ENCODE measurements around the gene ICE1. TPM values are rescaled to one million over a fixed set of nuclear protein-coding genes. Genes with fewer than 3 reads are reported as not detected.
A peak's percentile ranks its signal among the peaks of the same experiment; 100 is the strongest.

ICE1 gene
- total and polyA plus RNA-seq, 2 donors (not counting 1 experiment from before 2014, with no cell fraction given) = 6.5 to 39.7 TPM

- H3K9ac ChIP-seq (ENCODE audit: low read length) = no peak overlapping the region
- ATAC-seq (ENCODE audit: low read depth) (peak; percentile 39), DNase-seq (peak; percentile 44)
- H3K79me2 ChIP-seq (ENCODE audit: control insufficient read depth, insufficient read depth, low read length) = no peaks in the 10 kb centered on the region
- H4K20me1 ChIP-seq (ENCODE audit: control insufficient read depth, insufficient read depth, low read length, poor library complexity, severe bottlenecking) = no peaks in the 10 kb centered on the region
- peak overlapping the region; percentile 43 to 57 for H3K27ac ChIP-seq (ENCODE audit: low read length in 2 of 2)
- no CpG with 5 or more reads among the region's 8 CpGs for WGBS (ENCODE audit: insufficient coverage)
- intact Hi-C loops (cut with micrococcal nuclease) = no loop called here
- H3K27me3 ChIP-seq (replicated peaks in 1 of 4; ENCODE audit: control extremely low read depth in 1 of 4, control insufficient read depth in 3 of 4, insufficient read depth in 4 of 4, low read length in 3 of 4) = no peaks in the 10 kb centered on the region
- H3K36me3 ChIP-seq (replicated peaks in 1 of 2; ENCODE audit: control extremely low read depth in 1 of 2, control insufficient read depth in 1 of 2, extremely low read depth in 1 of 2, insufficient read depth in 2 of 2, low read length in 1 of 2) = peaks cover 3 to 15% of the 10 kb centered on the region in 2 experiments
- peaks cover 24% of the 10 kb centered on the region for H3K4me1 Mint-ChIP-seq
- H3K4me3 ChIP-seq (ENCODE audit: control extremely low read depth in 1 of 5, extremely low read depth in 1 of 5, insufficient read depth in 1 of 5, low read depth in 2 of 5, low read length in 4 of 5) = no peak overlapping the region
- peaks cover 6% of the 10 kb centered on the region for H3K9me3 Mint-ChIP-seq (ENCODE audit: insufficient read depth)
- ChIA-PET CTCF (interaction anchor here (0.8 to 1.1 kb wide), 2 partner anchors 13 to 17 kb away, joined by 3 read pairs; no protein-coding TSS in a partner anchor), POLR2A (no interaction called here)
- no peak for TF ChIP-seq CTCF (IDR thresholded peaks at IDR 0.05)
- TF ChIP-seq EZH2 (IDR thresholded peaks at IDR 0.05; ENCODE audit: borderline replicate concordance, insufficient read depth, low read depth, low read length, poor library complexity, severe bottlenecking) = no peak
- peak overlapping the region; percentile 57 for H3K4me3 Mint-ChIP-seq
- no peaks in the 10 kb centered on the region for H3K27me3 Mint-ChIP-seq
- H3K9me3 ChIP-seq (ENCODE audit: control extremely low read depth in 1 of 3, control insufficient read depth in 2 of 3, insufficient read depth in 1 of 3, low read length in 2 of 3) = no peaks in the 10 kb centered on the region
- H3K4me1 ChIP-seq (ENCODE audit: control insufficient read depth in 2 of 2, insufficient read depth in 2 of 2, low read length in 2 of 2) = peaks cover 0 to 4% of the 10 kb centered on the region in 2 donors
- peak overlapping the region; percentile 26 for H3K4me2 ChIP-seq (replicated peaks; ENCODE audit: low read depth, low read length, poor library complexity, severe bottlenecking)
- H3K27ac Mint-ChIP-seq = peak overlapping the region; percentile 67
- no peak overlapping the region for H2AFZ ChIP-seq (ENCODE audit: insufficient read depth, low read depth, low read length, poor library complexity, severe bottlenecking)
These were observed 58.1 kb downstream of the ICE1 start for GRCh38 chr5:5480481-5481111.

DNA sequence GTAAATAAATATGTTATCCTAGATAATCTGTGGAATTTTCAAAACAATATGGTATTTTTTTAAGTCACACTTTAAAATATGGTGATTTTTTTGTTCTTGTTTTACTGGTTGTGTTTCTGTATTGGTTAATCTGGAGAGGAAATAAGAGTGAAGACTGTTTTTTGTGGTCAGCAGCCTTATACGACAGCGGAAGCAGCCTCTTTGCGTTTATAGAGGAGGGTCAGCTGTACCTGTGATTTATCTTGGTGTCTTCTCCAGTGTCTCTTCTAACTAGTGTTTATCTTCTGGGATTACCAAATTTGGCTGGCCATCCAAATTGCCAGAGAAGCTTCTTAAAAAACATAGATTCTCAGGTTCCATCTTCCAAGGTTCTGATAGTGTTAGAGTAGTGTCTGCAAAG lies 58.7 kb downstream of the ICE1 start:
- Histone ChIP-seq H3K79me2 (ENCODE audit: control insufficient read depth, insufficient read depth, low read length) (no peaks in the 10 kb centered on the region), H3K27ac (ENCODE audit: low read length in 2 of 2) (peak overlapping the region in 1 of 2 donors; percentile 57), H3K4me2 (replicated peaks; ENCODE audit: low read depth, low read length, poor library complexity, severe bottlenecking) (peak overlapping the region; percentile 26), H3K9me3 (ENCODE audit: control extremely low read depth in 1 of 3, control insufficient read depth in 2 of 3, insufficient read depth in 1 of 3, low read length in 2 of 3) (no peaks in the 10 kb centered on the region), H3K4me3 (ENCODE audit: control extremely low read depth in 1 of 5, extremely low read depth in 1 of 5, insufficient read depth in 1 of 5, low read depth in 2 of 5, low read length in 4 of 5) (no peak overlapping the region), H3K4me1 (ENCODE audit: control insufficient read depth in 2 of 2, insufficient read depth in 2 of 2, low read length in 2 of 2) (peaks cover 0 to 4% of the 10 kb centered on the region in 2 donors), H3K9ac (ENCODE audit: low read length) (no peak overlapping the region), H3K36me3 (replicated peaks in 1 of 2; ENCODE audit: control extremely low read depth in 1 of 2, control insufficient read depth in 1 of 2, extremely low read depth in 1 of 2, insufficient read depth in 2 of 2, low read length in 1 of 2) (peaks cover 2 to 16% of the 10 kb centered on the region in 2 experiments), H3K27me3 (replicated peaks in 1 of 4; ENCODE audit: control extremely low read depth in 1 of 4, control insufficient read depth in 3 of 4, insufficient read depth in 4 of 4, low read length in 3 of 4) (no peaks in the 10 kb centered on the region), H4K20me1 (ENCODE audit: control insufficient read depth, insufficient read depth, low read length, poor library complexity, severe bottlenecking) (no peaks in the 10 kb centered on the region), H2AFZ (ENCODE audit: insufficient read depth, low read depth, low read length, poor library complexity, severe bottlenecking) (no peak overlapping the region)
- ChIA-PET POLR2A (no interaction called here), CTCF (interaction anchor here (0.8 to 1.1 kb wide), 2 partner anchors 13 to 16 kb away, joined by 3 read pairs; no protein-coding TSS in a partner anchor)
- DNase-seq = no peak
- H3K27me3 Mint-ChIP-seq = no peaks in the 10 kb centered on the region
- peak overlapping the region; percentile 4 for H3K27ac Mint-ChIP-seq
- TF ChIP-seq CTCF (IDR thresholded peaks at IDR 0.05) = no peak
- no peak for TF ChIP-seq EZH2 (IDR thresholded peaks at IDR 0.05; ENCODE audit: borderline replicate concordance, insufficient read depth, low read depth, low read length, poor library complexity, severe bottlenecking)
- H3K4me3 Mint-ChIP-seq = peak overlapping the region; percentile 4
- no peak for ATAC-seq (ENCODE audit: low read depth)
- H3K9me3 Mint-ChIP-seq (ENCODE audit: insufficient read depth) = peaks cover 6% of the 10 kb centered on the region
- intact Hi-C loops (cut with micrococcal nuclease) = no loop called here
- 49% methylated on average over 3 of the region's 3 CpGs for WGBS (ENCODE audit: insufficient coverage)
- H3K4me1 Mint-ChIP-seq = peaks cover 24% of the 10 kb centered on the region

Measured in B cell (primary cell).